Measurements from ENCODE around the gene DIPK1C.
"Not testable (repeated sequence)": the region's sequence is repeated elsewhere in the genome, so short reads cannot be mapped to it uniquely, and the experiment has no call there.

Gene DIPK1C

DNA sequence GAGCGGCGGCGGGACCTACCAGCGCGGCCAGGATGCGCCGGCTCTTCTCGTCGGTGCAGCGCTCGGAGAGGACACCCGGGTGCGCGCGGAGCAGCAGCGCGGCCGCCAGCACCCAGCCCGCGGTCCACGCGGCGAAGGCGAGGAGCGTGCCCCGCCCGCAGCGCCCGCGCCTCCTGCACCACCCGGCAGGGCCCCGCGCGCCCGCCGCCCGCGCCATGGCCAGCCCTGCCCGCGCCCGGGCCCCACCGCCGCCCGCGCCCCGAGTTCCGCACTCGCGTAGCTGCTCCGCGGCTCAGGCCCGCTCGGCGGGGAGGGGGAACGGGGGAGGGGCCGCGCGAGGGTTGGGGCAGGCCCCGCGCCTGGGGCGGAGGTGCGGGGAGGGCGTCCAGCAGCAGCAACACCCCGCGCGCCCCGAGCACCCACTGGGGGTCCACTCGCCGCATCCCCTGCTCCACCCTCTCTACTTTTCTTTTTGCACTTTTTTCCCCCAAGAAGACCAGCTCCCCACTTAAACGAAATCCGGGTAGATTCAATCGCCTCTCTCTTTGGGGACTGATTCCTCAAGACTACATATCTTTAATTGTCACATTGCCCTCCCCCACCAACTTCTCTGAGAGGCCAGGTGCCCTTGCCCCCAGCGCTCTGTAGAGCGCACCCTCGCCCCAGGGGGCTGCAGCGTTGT is at the start of gene DIPK1C:
TSS of gene DIPK1C (minus strand) at position 266 of the 682 bp plus-strand sequence. CDS start at position 217, 49 bp downstream.
- H3K36me3 Mint-ChIP-seq (ENCODE audit: low read depth) = no peaks in the 10 kb centered on the region
- H3K4me1 Mint-ChIP-seq = peaks cover 44% of the 10 kb centered on the region
- peak within 1 kb of the TSS; percentile 86 for H3K4me3 Mint-ChIP-seq
- peaks cover 69% of the 10 kb centered on the region for H3K27me3 Mint-ChIP-seq (ENCODE audit: low read depth, poor library complexity)
- H3K27ac Mint-ChIP-seq = no peak within 1 kb of the TSS
- TF ChIP-seq, protein P1, sequence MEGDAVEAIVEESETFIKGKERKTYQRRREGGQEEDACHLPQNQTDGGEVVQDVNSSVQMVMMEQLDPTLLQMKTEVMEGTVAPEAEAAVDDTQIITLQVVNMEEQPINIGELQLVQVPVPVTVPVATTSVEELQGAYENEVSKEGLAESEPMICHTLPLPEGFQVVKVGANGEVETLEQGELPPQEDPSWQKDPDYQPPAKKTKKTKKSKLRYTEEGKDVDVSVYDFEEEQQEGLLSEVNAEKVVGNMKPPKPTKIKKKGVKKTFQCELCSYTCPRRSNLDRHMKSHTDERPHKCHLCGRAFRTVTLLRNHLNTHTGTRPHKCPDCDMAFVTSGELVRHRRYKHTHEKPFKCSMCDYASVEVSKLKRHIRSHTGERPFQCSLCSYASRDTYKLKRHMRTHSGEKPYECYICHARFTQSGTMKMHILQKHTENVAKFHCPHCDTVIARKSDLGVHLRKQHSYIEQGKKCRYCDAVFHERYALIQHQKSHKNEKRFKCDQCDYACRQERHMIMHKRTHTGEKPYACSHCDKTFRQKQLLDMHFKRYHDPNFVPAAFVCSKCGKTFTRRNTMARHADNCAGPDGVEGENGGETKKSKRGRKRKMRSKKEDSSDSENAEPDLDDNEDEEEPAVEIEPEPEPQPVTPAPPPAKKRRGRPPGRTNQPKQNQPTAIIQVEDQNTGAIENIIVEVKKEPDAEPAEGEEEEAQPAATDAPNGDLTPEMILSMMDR (IDR thresholded peaks at IDR 0.05) = no peak
- DNase-seq = peak; percentile 70
- no peaks in the 10 kb centered on the region for H3K9me3 Mint-ChIP-seq

DNA sequence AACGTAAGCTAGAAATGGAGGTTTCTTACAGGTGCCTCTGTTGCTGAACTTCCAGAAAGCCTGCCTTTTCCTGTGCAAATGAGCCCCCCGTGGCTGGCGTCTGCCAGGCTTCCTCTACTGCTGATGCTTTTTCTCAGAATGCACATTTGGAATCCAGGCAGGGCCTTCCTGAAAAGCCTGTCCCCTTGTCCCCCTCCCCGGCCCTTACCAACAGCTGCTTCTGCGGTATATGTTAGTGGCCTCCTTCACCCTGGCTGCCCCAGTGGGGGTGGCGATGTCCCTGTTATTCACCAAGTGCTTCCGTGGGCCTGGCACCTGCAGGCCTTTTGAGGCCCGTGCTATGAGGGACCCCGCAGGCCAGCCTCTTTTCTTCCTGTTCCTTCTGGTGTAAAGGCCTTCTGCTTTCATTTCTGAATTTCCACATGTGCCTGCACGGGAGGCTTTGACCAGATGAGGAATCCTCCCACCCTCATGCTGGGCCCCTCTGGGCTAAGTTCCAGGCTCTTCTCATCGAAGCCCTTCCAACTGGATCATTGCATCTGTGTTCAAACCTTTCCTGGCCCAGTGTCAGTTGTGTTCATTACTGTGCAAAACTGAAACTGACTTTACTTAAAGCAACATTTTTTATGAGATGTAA is 49.5 kb upstream of the DIPK1C start:
- TF ChIP-seq, protein P1 (IDR thresholded peaks at IDR 0.05) = no peak
- no peak for DNase-seq
- no peak overlapping the region for H3K4me3 Mint-ChIP-seq
- peaks cover 63% of the 10 kb centered on the region for H3K36me3 Mint-ChIP-seq (ENCODE audit: low read depth)
- peaks cover 4% of the 10 kb centered on the region for H3K4me1 Mint-ChIP-seq
- H3K9me3 Mint-ChIP-seq = no peaks in the 10 kb centered on the region
- H3K27me3 Mint-ChIP-seq (ENCODE audit: low read depth, poor library complexity) = peaks cover 3% of the 10 kb centered on the region
- H3K27ac Mint-ChIP-seq = no peak overlapping the region

DNA sequence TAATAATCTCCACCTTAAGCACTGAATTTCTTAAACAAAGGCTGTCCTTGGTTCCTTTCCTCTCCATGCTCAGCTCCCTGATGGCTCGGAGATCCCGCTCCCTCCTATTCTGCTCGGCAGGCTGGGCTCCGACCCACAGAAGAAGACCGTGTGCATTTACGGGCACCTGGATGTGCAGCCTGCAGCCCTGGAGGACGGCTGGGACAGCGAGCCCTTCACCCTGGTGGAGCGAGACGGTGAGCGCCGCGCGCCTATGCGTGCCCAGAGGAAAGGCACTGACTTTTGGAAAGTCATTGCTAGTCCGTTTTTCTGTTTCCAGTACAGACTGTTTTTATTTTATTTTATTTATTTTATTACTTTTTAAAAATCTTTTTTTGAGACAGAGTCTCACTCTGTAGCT is 48.7 kb upstream of the DIPK1C start:
- no peak for DNase-seq
- H3K4me3 Mint-ChIP-seq = no peak overlapping the region

DNA sequence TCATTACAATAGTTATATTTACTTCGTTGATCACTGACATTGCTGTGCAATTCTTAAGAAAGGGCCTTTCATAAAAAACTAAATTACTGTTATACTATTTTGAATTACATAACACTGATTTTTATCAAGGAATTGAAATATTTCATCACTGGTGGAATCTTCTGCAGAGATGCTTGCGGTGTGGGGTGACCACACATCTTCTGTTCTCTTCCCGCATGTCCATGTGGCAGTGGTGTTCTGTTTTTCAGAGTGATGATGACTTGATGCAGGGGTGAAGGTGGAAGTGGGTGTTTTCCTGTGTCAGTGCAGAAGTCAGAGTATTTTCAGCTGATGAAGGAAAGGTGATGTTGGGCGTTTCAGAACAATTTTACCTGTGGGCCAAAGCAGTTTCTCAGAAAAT is 46.0 kb upstream of the DIPK1C start:
- Mint-ChIP-seq H3K36me3 (ENCODE audit: low read depth) (peaks cover 68% of the 10 kb centered on the region), H3K9me3 (no peaks in the 10 kb centered on the region), H3K4me3 (no peak overlapping the region), H3K27ac (no peak overlapping the region), H3K27me3 (ENCODE audit: low read depth, poor library complexity) (peaks cover 3% of the 10 kb centered on the region), H3K4me1 (peaks cover 19% of the 10 kb centered on the region)
- DNase-seq = no peak
- TF ChIP-seq, protein P1 (IDR thresholded peaks at IDR 0.05) = no peak

More for the DNA sequence above, 48.7 kb upstream of the DIPK1C start:
- Mint-ChIP-seq H3K27ac (peak overlapping the region; percentile 54), H3K27me3 (ENCODE audit: low read depth, poor library complexity) (peaks cover 3% of the 10 kb centered on the region), H3K36me3 (ENCODE audit: low read depth) (peaks cover 67% of the 10 kb centered on the region), H3K9me3 (no peaks in the 10 kb centered on the region), H3K4me1 (peaks cover 4% of the 10 kb centered on the region)
- TF ChIP-seq, protein P1 (IDR thresholded peaks at IDR 0.05) = no peak

DNA sequence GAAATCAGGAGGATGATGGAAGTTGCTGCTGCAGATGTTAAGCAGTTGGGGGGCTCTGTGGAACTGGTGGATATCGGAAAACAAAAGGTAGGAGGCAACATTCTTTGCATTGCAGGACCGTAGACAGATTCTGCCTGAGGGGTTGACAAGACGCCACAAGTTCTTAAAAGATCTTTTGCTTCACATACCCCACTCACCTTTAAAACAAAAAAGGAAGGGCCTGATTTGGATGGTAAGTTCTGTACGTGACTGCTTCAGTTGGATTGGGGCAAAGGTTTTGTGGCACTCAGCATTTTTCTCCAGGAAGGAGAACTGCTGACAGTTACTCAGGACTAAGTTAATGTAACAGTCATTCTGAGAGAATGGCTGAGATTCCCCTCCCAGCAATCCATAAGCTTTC is 44.3 kb upstream of the DIPK1C start:
- Mint-ChIP-seq H3K27me3 (ENCODE audit: low read depth, poor library complexity) (no peaks in the 10 kb centered on the region), H3K4me1 (peaks cover 34% of the 10 kb centered on the region), H3K9me3 (no peaks in the 10 kb centered on the region), H3K27ac (peak overlapping the region; percentile 98), H3K36me3 (ENCODE audit: low read depth) (peaks cover 61% of the 10 kb centered on the region), H3K4me3 (no peak overlapping the region)
- no peak for DNase-seq
- TF ChIP-seq, protein P1 (IDR thresholded peaks at IDR 0.05) = no peak

DNA sequence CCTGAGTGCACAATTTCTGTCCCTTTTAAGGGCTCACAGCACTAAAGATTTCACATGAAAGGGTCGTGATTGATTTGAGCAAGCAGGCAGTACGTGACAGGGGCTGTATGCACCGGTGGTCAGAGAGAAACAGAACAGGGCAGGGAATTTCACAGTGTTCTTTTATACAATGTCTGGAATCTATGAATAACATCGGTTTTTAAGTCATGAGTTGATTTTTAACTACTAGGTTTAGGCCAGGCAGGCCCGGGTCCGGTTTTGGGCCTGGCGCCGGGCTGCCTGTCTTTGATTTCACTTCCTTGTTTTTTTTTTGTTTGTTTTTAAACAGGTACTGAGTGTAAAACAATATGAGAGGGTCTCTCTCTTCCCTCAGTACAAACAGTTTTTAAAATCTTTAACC is 43.7 kb upstream of the DIPK1C start:
- not testable (repeated sequence) for H3K9me3 Mint-ChIP-seq; H3K27me3 Mint-ChIP-seq (ENCODE audit: low read depth, poor library complexity); DNase-seq; H3K4me3 Mint-ChIP-seq
- Mint-ChIP-seq H3K36me3 (ENCODE audit: low read depth) (peaks cover 61% of the 10 kb centered on the region), H3K4me1 (peaks cover 34% of the 10 kb centered on the region), H3K27ac (peak overlapping the region; percentile 98)

Data from nephron progenitor cell (in vitro differentiated cells).